ENCODE data around the gene SZT2. TPM values are rescaled to one million over a fixed set of nuclear protein-coding genes. Genes with fewer than 3 reads are reported as not detected.

The SZT2 gene
- total RNA-seq, 1 experiment from 2014 or later, result 22.2 TPM

DNA sequence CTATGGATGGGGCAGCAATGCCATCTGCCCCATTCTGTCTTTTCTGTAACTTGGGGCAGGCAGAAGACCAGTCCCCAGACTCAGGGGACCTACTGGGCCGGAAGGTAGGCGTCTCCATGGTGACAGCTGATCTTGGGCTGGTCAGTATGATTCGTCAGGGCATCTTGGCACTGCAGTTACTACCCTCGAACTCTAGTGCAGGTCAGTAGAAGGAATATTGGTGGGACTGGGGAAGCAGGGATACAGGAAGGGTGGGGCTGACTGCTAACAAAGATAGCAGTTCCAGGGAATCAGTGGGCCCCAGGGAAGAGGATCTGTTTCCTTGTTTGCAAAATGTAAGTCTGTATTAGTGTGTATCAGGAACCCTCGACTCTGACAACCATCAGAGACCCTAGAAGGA lies 26.2 kb downstream of the SZT2 start:
- TF ChIP-seq EZH2phosphoT487 (IDR thresholded peaks at IDR 0.05; ENCODE audit: borderline replicate concordance, low read length), result no peak
- Histone ChIP-seq H3K36me3 (ENCODE audit: low read depth, low read length) (peaks cover 22% of the 10 kb centered on the region; the same call in 1 of the 2 replicates), H3K4me1 (ENCODE audit: insufficient read depth, low read length) (no peaks in the 10 kb centered on the region), H3K9ac (ENCODE audit: low read length) (no peak overlapping the region), H3K79me2 (ENCODE audit: low read length) (no peaks in the 10 kb centered on the region), H3K9me3 (ENCODE audit: low read length) (no peaks in the 10 kb centered on the region), H3K27ac (ENCODE audit: low read length) (no peak overlapping the region), H2AFZ (ENCODE audit: low read length) (no peak overlapping the region), H3K9me2 (replicated peaks; ENCODE audit: low read length) (no peaks in the 10 kb centered on the region), H3K4me3 (ENCODE audit: low read length) (no peak overlapping the region), H3K27me3 (ENCODE audit: low read length) (no peaks in the 10 kb centered on the region), H3K4me2 (ENCODE audit: low read length) (no peak overlapping the region), H3F3A (ENCODE audit: low read length, unreplicated experiment) (no peaks in the 10 kb centered on the region), H4K20me1 (ENCODE audit: low read length) (no peaks in the 10 kb centered on the region)
- ATAC-seq, result no peak
- intact Hi-C loops (cut with micrococcal nuclease), result no loop called here
- ChIA-PET POLR2A (ENCODE audit: unreplicated experiment) (no interaction called here), CTCF (no interaction called here)
- no TSS peak for BruUV-seq (replicated peaks)
- no peak for DNase-seq

DNA sequence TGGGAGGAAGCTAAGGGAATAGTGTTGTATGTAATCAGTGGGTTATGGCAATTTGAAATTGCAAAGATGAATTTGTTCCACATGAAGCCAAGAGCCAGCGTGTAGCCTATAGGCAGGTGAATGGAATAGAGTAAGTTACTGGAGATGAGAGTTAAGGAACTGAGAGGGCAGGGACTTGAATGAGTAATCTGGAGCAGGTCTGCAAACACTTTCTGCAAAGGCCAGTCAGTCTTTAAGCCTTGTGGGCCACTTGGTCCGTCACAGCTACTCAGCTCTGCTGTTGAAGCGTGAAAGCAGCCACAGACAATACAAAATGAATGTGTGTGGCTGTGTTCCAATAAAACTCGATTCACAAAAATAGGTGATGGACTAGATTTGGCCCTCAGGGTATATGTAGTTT lies 29.2 kb downstream of the SZT2 start:
- H3K4me2 ChIP-seq (ENCODE audit: low read length), result no peak overlapping the region
- no TSS peak for BruUV-seq (replicated peaks)
- H3K27me3 ChIP-seq (ENCODE audit: low read length), result no peaks in the 10 kb centered on the region
- H3F3A ChIP-seq (ENCODE audit: low read length, unreplicated experiment), result no peaks in the 10 kb centered on the region
- H3K9ac ChIP-seq (ENCODE audit: low read length), result no peak overlapping the region
- no peaks in the 10 kb centered on the region for H3K9me3 ChIP-seq (ENCODE audit: low read length)
- no peak overlapping the region for H3K4me3 ChIP-seq (ENCODE audit: low read length)
- CTCF ChIA-PET, result interaction anchor here (0.6 kb wide), 1 partner anchor 192 kb away, joined by 5 read pairs; no protein-coding TSS in a partner anchor
- H3K79me2 ChIP-seq (ENCODE audit: low read length), result no peaks in the 10 kb centered on the region
- H3K9me2 ChIP-seq (replicated peaks; ENCODE audit: low read length), result no peaks in the 10 kb centered on the region
- DNase-seq (no peak), ATAC-seq (no peak)
- H3K4me1 ChIP-seq (ENCODE audit: insufficient read depth, low read length), result peaks cover 11% of the 10 kb centered on the region; the same call in 1 of the 2 replicates
- TF ChIP-seq EZH2phosphoT487 (IDR thresholded peaks at IDR 0.05; ENCODE audit: borderline replicate concordance, low read length), result no peak
- TF ChIP-seq, protein P1, sequence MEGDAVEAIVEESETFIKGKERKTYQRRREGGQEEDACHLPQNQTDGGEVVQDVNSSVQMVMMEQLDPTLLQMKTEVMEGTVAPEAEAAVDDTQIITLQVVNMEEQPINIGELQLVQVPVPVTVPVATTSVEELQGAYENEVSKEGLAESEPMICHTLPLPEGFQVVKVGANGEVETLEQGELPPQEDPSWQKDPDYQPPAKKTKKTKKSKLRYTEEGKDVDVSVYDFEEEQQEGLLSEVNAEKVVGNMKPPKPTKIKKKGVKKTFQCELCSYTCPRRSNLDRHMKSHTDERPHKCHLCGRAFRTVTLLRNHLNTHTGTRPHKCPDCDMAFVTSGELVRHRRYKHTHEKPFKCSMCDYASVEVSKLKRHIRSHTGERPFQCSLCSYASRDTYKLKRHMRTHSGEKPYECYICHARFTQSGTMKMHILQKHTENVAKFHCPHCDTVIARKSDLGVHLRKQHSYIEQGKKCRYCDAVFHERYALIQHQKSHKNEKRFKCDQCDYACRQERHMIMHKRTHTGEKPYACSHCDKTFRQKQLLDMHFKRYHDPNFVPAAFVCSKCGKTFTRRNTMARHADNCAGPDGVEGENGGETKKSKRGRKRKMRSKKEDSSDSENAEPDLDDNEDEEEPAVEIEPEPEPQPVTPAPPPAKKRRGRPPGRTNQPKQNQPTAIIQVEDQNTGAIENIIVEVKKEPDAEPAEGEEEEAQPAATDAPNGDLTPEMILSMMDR (conservative IDR thresholded peaks at IDR 0.05; ENCODE audit: low read depth, low read length), result no peak
- TF ChIP-seq EZH2 (IDR thresholded peaks at IDR 0.05; ENCODE audit: low read length, unreplicated experiment), result no peak
- POLR2A ChIA-PET (ENCODE audit: unreplicated experiment), result no interaction called here
- H3K36me3 ChIP-seq (ENCODE audit: low read depth, low read length), result peaks cover 44% of the 10 kb centered on the region
- no peaks in the 10 kb centered on the region for H4K20me1 ChIP-seq (ENCODE audit: low read length)
- H3K27ac ChIP-seq (ENCODE audit: low read length), result no peak overlapping the region
- H2AFZ ChIP-seq (ENCODE audit: low read length), result no peak overlapping the region
- intact Hi-C loops (cut with micrococcal nuclease), result no loop called here

DNA sequence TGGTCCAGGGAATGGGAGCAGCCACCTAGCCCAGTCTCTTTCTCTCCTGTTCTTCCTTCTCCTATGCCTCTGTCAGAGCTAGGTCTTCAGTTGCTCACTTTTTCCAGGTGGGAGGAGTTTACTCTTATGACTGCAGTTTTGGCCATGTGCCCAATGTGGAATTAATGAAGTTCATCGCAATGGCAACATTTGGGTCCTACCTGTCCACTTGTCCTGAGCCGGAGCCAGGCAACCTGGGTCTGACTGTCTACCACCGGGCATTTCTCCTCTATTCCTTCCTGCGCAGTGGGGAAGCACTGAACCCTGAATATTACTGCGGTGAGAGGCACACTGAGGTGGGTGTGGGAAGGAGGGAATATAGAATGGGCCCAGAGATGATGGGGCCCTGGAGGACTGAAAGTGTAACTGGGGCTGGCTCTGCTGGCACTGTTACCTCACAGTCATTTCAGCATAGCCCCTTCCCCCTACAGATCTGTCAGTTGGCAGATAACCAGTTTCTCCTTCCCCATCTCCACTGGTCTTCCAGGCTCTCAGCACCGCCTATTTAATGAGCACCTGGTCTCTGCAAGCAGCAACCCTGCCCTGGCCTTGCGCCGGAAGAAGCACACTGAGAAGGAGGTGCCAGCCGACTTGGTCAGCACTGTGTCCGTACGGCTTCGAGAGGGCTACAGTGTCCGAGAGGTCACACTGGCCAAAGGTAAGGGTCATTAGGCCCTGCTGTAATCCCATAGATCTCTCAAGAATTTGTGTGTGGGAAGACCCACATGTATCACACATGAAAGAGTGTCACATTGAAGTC lies 30.1 kb downstream of the SZT2 start:
- intact Hi-C loops (cut with micrococcal nuclease), result no loop called here
- ChIA-PET POLR2A (ENCODE audit: unreplicated experiment) (no interaction called here), CTCF (no interaction called here)
- TF ChIP-seq EZH2 (IDR thresholded peaks at IDR 0.05; ENCODE audit: low read length, unreplicated experiment) (no peak), EZH2phosphoT487 (IDR thresholded peaks at IDR 0.05; ENCODE audit: borderline replicate concordance, low read length) (no peak)
- TF ChIP-seq, protein P1 (conservative IDR thresholded peaks at IDR 0.05; ENCODE audit: low read depth, low read length), result no peak
- Histone ChIP-seq H3F3A (ENCODE audit: low read length, unreplicated experiment) (no peaks in the 10 kb centered on the region), H3K4me3 (ENCODE audit: low read length) (no peak overlapping the region), H3K36me3 (ENCODE audit: low read depth, low read length) (peaks cover 51% of the 10 kb centered on the region), H3K4me2 (ENCODE audit: low read length) (no peak overlapping the region), H3K9ac (ENCODE audit: low read length) (no peak overlapping the region), H3K4me1 (ENCODE audit: insufficient read depth, low read length) (peaks cover 15% of the 10 kb centered on the region; the same call in 1 of the 2 replicates), H2AFZ (ENCODE audit: low read length) (no peak overlapping the region), H3K9me2 (replicated peaks; ENCODE audit: low read length) (no peaks in the 10 kb centered on the region), H3K79me2 (ENCODE audit: low read length) (no peaks in the 10 kb centered on the region), H3K27ac (ENCODE audit: low read length) (no peak overlapping the region), H4K20me1 (ENCODE audit: low read length) (no peaks in the 10 kb centered on the region), H3K9me3 (ENCODE audit: low read length) (no peaks in the 10 kb centered on the region), H3K27me3 (ENCODE audit: low read length) (no peaks in the 10 kb centered on the region)
- BruUV-seq (replicated peaks), result no TSS peak
- no peak for ATAC-seq
- no peak for DNase-seq

Measured in PC-3 (cell line).